Measurements from ENCODE around the gene SPINK8.

DNA sequence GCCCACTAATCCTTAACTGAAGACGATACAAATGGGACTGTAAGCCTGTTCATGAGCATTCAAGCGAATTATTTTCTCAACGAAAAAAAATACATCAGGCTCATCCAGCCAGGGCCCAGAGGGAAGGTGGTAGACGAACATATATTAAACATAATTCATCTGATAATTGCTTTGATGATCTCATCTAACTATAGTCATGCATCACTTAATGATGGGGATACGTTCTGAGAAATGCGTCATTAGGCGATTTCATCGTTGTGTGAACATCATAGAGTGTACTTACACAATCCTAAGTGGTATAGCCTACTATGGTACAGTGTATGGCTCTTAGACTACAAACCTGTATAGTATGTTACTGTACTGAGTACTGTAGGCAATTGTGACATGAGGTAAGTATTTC is 10.0 kb upstream of the SPINK8 start:
- TF ChIP-seq, protein P1, sequence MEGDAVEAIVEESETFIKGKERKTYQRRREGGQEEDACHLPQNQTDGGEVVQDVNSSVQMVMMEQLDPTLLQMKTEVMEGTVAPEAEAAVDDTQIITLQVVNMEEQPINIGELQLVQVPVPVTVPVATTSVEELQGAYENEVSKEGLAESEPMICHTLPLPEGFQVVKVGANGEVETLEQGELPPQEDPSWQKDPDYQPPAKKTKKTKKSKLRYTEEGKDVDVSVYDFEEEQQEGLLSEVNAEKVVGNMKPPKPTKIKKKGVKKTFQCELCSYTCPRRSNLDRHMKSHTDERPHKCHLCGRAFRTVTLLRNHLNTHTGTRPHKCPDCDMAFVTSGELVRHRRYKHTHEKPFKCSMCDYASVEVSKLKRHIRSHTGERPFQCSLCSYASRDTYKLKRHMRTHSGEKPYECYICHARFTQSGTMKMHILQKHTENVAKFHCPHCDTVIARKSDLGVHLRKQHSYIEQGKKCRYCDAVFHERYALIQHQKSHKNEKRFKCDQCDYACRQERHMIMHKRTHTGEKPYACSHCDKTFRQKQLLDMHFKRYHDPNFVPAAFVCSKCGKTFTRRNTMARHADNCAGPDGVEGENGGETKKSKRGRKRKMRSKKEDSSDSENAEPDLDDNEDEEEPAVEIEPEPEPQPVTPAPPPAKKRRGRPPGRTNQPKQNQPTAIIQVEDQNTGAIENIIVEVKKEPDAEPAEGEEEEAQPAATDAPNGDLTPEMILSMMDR (IDR thresholded peaks at IDR 0.05): no peak
- no peak for TF ChIP-seq POLR2A (IDR thresholded peaks at IDR 0.05)
